Measurements from ENCODE around the gene STAT3.

GRCh38 chr17:42414704-42415409, 26.6 kb upstream of the STAT3 start:
- TF ChIP-seq EP300 (IDR thresholded peaks at IDR 0.05; ENCODE audit: borderline replicate concordance) (no peak), YY1 (IDR thresholded peaks at IDR 0.05; ENCODE audit: low read depth) (no peak), TAF1 (IDR thresholded peaks at IDR 0.05; ENCODE audit: low read depth) (no peak), CEBPB (IDR thresholded peaks at IDR 0.05) (no peak)
- TF ChIP-seq, protein P1, sequence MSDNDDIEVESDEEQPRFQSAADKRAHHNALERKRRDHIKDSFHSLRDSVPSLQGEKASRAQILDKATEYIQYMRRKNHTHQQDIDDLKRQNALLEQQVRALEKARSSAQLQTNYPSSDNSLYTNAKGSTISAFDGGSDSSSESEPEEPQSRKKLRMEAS (IDR thresholded peaks at IDR 0.05) = no peak

Measured in Ishikawa (cell line).